SK-N-SH treated with all-trans-retinoic acid at 6 μM for 48 hours (cell line): ENCODE results near the gene ZNF581.

Experiments
- ATAC-seq: fragments of 200-7000 bp; cut with Tn5 transposase; 3 replicates; pipeline ENCODE4 v1.9.1; 2020; ENCODE audit warnings: mild to moderate bottlenecking, moderate library complexity
- CREB5 ChIP-seq: fragments of 250-450 bp; sonication (Bioruptor Pico); IDR thresholded peaks from 2 replicates; pipeline ENCODE4 v1.5.1; 2020; ENCODE audit warnings: low read depth, mild to moderate bottlenecking, moderate library complexity
- CSDC2 ChIP-seq: fragments of 250-450 bp; sonication (Bioruptor Pico); IDR thresholded peaks from 2 replicates; pipeline ENCODE4 v1.5.0; 2020; ENCODE audit warnings: mild to moderate bottlenecking, moderate library complexity
- ISL1 ChIP-seq: fragments of 250-450 bp; sonication (Bioruptor Pico); IDR thresholded peaks from 2 replicates; pipeline ENCODE4 v2.1.2; 2022; ENCODE audit warnings: mild to moderate bottlenecking, moderate library complexity
- OSR1 ChIP-seq: fragments of 250-450 bp; sonication (Bioruptor Pico); IDR thresholded peaks from 2 replicates; pipeline ENCODE4 v1.8.0; 2022; ENCODE audit warnings: moderate library complexity, mild to moderate bottlenecking, inconsistent platforms
- PATZ1 ChIP-seq: fragments of 250-450 bp; sonication (Bioruptor Pico); IDR thresholded peaks from 2 replicates; pipeline ENCODE4 v1.8.0; 2020; ENCODE audit warnings: mild to moderate bottlenecking, moderate library complexity, borderline replicate concordance
- POU6F1 ChIP-seq: fragments of 250-450 bp; sonication (Bioruptor Pico); IDR thresholded peaks from 2 replicates; pipeline ENCODE4 v1.8.0; 2021; ENCODE audit warnings: low read depth, mild to moderate bottlenecking, moderate library complexity, borderline replicate concordance
- PPARA ChIP-seq: fragments of 250-450 bp; sonication (Bioruptor Pico); IDR thresholded peaks from 2 replicates; pipeline ENCODE4 v1.5.0; 2020; ENCODE audit warnings: mild to moderate bottlenecking, borderline replicate concordance
- SNAI2 ChIP-seq: fragments of 250-450 bp; sonication (Bioruptor Pico); IDR thresholded peaks from 2 replicates; pipeline ENCODE4 v1.5.0; 2020; ENCODE audit warnings: mild to moderate bottlenecking, moderate library complexity
- TOX ChIP-seq: fragments of 250-450 bp; sonication (Bioruptor Pico); IDR thresholded peaks from 2 replicates; pipeline ENCODE4 v1.8.0; 2021; ENCODE audit warnings: mild to moderate bottlenecking, moderate library complexity, borderline replicate concordance
- TSHZ2 ChIP-seq: fragments of 250-450 bp; sonication (Bioruptor Pico); IDR thresholded peaks from 2 replicates; pipeline ENCODE4 v1.5.0; 2020; ENCODE audit warnings: mild to moderate bottlenecking, moderate library complexity
- ZFP30 ChIP-seq: fragments of 450-650 bp; formaldehyde crosslinking; IDR thresholded peaks from 2 replicates; pipeline ENCODE4 v1.5.0; 2022; ENCODE audit warnings: mild to moderate bottlenecking, moderate library complexity
- ZNF565 ChIP-seq: fragments of 450-650 bp; formaldehyde crosslinking; conservative IDR thresholded peaks from 2 replicates; pipeline ENCODE4 v1.5.0; 2020; ENCODE audit warnings: low read depth, mild to moderate bottlenecking, moderate library complexity
- ZNF8 ChIP-seq: fragments of 450-650 bp; formaldehyde crosslinking; IDR thresholded peaks from 2 replicates; pipeline ENCODE4 v1.5.0; 2020; ENCODE audit warnings: mild to moderate bottlenecking, moderate library complexity

Gene ZNF581

GRCh38 chr19:55597501-55597921, 45.9 kb upstream of the ZNF581 start:
- no peak for ATAC-seq
- TF ChIP-seq SNAI2 (CRISPR knock-in tag): no peak
- no peak for TF ChIP-seq CREB5 (CRISPR knock-in tag)
- no peak for TF ChIP-seq ISL1
- TF ChIP-seq PPARA (CRISPR knock-in tag): no peak
- no peak for TF ChIP-seq ZNF8 (CRISPR knock-in tag)
- TF ChIP-seq CSDC2 (CRISPR knock-in tag): no peak
- TF ChIP-seq ZNF565 (CRISPR knock-in tag): no peak
- TF ChIP-seq OSR1 (CRISPR knock-in tag): no peak
- no peak for TF ChIP-seq ZFP30 (CRISPR knock-in tag)
- TF ChIP-seq TOX (CRISPR knock-in tag): no peak
- no peak for TF ChIP-seq TSHZ2 (CRISPR knock-in tag)
- no peak for TF ChIP-seq POU6F1
- TF ChIP-seq, all 23 proteins: peak for 0

GRCh38 chr19:55598034-55598433, 45.4 kb upstream of the ZNF581 start:
- TF ChIP-seq CSDC2 (CRISPR knock-in tag): no peak
- no peak for ATAC-seq

DNA sequence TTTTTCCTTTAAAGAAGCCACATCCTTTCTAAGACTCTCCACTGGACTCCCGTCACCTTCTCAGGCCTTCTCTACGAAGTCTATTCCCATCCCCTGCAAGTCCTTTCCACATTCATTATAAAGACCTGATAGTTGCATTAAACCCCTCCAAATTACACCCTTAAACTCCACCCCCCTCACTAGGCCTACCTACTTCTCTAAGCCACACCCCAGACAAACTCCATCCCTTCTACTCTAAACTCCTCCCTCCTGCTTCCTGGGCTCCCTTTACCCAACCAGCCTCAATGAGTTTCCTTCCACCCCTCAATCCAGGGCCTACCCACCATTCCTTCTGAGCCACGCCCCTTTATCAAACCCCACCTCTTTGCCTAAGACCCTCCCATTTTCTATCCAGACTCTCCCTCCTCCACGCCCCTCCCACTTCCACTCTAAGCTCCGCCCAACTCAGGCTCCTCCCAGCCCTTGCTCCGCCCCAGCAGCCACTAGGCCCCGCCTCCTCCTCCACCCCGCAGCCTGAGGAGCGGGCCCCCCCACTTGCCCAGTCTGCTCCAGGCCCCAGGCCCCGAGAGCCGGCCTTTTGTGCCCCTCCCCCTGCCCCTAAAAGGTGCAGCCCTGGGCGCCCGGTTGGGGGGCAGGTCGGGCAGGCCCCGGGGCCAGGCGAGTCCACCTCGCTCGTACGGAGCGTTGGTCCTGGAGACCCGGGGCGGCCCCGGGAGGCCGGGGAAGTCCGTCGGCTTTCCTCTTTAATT, 44.6 kb upstream of the ZNF581 start:
- peak; percentile 75 for ATAC-seq

More for the DNA sequence above, 44.6 kb upstream of the ZNF581 start:
- TF ChIP-seq POU6F1 (peak; percentile 89; the same call in 1 of the 2 replicates), PATZ1 (CRISPR knock-in tag) (peak; percentile 94), TOX (CRISPR knock-in tag) (no peak)
